SK-N-SH (cell line): ENCODE results near the gene MEP1A. TPM values are rescaled to one million over a fixed set of nuclear protein-coding genes. Genes with fewer than 3 reads are reported as not detected.
"Not testable (repeated sequence)": the region's sequence is repeated elsewhere in the genome, so short reads cannot be mapped to it uniquely, and the experiment has no call there.

Experiments used
- CTCF ChIA-PET: fragments of 300-600, 350-600 bp; formaldehyde crosslinking; extraction: SDS; loops from one replicate; lab custom pipeline; 2021; lab: Yijun Ruan, JAX
- POLR2A ChIA-PET: fragments of 350-600 bp; sonication (Branson Sonifier 250); formaldehyde crosslinking; extraction: SDS; loops from one replicate; lab custom pipeline; 2020; ENCODE audit warnings: antibody characterized with exemption, inconsistent platforms; lab: Yijun Ruan, JAX
- DNase-seq: peaks from one replicate; pipeline ENCODE4 v3.0.0; 2012
- H2AFZ ChIP-seq: fragments of 200-600 bp; sonication (generic); 2 replicates; pipeline ENCODE4 v1.8.1; 2016; ENCODE audit warnings: antibody characterized with exemption, mild to moderate bottlenecking, low read depth
- H3F3A ChIP-seq: fragments of 200-600 bp; sonication (generic); replicated peaks from 2 replicates; pipeline ENCODE3; 2016; ENCODE audit warnings: antibody characterized with exemption, mild to moderate bottlenecking; ENCODE audit not compliant: insufficient read depth
- H3K27ac ChIP-seq, 2 experiments: fragments of 200-500 bp in 1 of 2; fragments of 200-600 bp in 1 of 2; sonication (Bioruptor generic) in 1 of 2; sonication (generic), shearing (Covaris generic) in 1 of 2; 2 replicates each; pipeline versions ENCODE4 v1.5.1 to v1.6.1; 2014 to 2016; ENCODE audit warnings: low read depth in 2 of 2, inconsistent platforms in 1 of 2, low read length in 1 of 2, mild to moderate bottlenecking in 1 of 2, mixed read lengths in 1 of 2
- H3K27me3 ChIP-seq: fragments of 200-600 bp; sonication (generic), shearing (Covaris generic); 2 replicates; pipeline ENCODE4 v1.6.1; 2016; ENCODE audit warnings: mixed run types; ENCODE audit not compliant: insufficient read depth
- H3K36me3 ChIP-seq, 2 experiments: fragments of 200-500 bp in 1 of 2; fragments of 200-600 bp in 1 of 2; sonication (Bioruptor generic) in 1 of 2; sonication (generic) in 1 of 2; replicated peaks in 1 of 2; 2 replicates each; pipeline versions ENCODE3 to v1.5.1; 2014 to 2016; ENCODE audit warnings: low read length in 1 of 2, mild to moderate bottlenecking in 1 of 2; ENCODE audit not compliant: insufficient read depth in 2 of 2, control insufficient read depth in 1 of 2
- H3K4me1 ChIP-seq, 2 experiments: fragments of 200-500 bp in 1 of 2; fragments of 200-600 bp in 1 of 2; sonication (Bioruptor generic) in 1 of 2; sonication (generic), shearing (Covaris generic) in 1 of 2; 2 replicates each; pipeline versions ENCODE4 v1.5.1 to v1.6.1; 2014 to 2016; ENCODE audit warnings: low read depth in 1 of 2, low read length in 1 of 2, mixed run types in 1 of 2; ENCODE audit not compliant: insufficient read depth in 2 of 2, control insufficient read depth in 1 of 2
- H3K4me2 ChIP-seq: fragments of 200-600 bp; sonication (generic), shearing (Covaris generic); 2 replicates; pipeline ENCODE4 v1.6.1; 2017; ENCODE audit warnings: mixed run types
- H3K4me3 ChIP-seq, 2 experiments: fragments of 200-500 bp in 1 of 2; fragments of 200-600 bp in 1 of 2; sonication (Bioruptor generic) in 1 of 2; sonication (generic), shearing (Covaris generic) in 1 of 2; 2 replicates each; pipeline versions ENCODE4 v1.5.1 to v1.8.1; 2014 to 2016; ENCODE audit warnings: low read depth in 2 of 2, inconsistent platforms in 1 of 2, low read length in 1 of 2, mild to moderate bottlenecking in 1 of 2, mixed read lengths in 1 of 2, moderate library complexity in 1 of 2
- H3K79me2 ChIP-seq: fragments of 200-600 bp; sonication (generic); 2 replicates; pipeline ENCODE4 v1.8.1; 2017; ENCODE audit warnings: mild to moderate bottlenecking; ENCODE audit not compliant: insufficient read depth
- H3K9ac ChIP-seq: fragments of 200-600 bp; sonication (generic); 2 replicates; pipeline ENCODE4 v1.6.1; 2017; ENCODE audit warnings: mixed run types
- H3K9me2 ChIP-seq: fragments of 200-600 bp; sonication (generic); 2 replicates; pipeline ENCODE4 v1.6.1; 2017; ENCODE audit warnings: mixed run types
- H3K9me3 ChIP-seq: fragments of 200-600 bp; sonication (generic); 2 replicates; pipeline ENCODE4 v1.6.1; 2017; ENCODE audit warnings: mixed run types, mild to moderate bottlenecking, moderate library complexity
- H4K20me1 ChIP-seq: fragments of 200-600 bp; sonication (generic); 2 replicates; pipeline ENCODE4 v1.6.1; 2017; ENCODE audit warnings: mild to moderate bottlenecking, mixed run types; ENCODE audit not compliant: insufficient read depth
- EZH2phosphoT487 ChIP-seq: fragments of 200-600 bp; sonication (generic); IDR thresholded peaks from 2 replicates; pipeline ENCODE4 v1.6.1; 2017; ENCODE audit warnings: low read depth, mixed run types, mild to moderate bottlenecking, antibody characterized with exemption, moderate library complexity, borderline replicate concordance
- FOSL2 ChIP-seq: IDR thresholded peaks from 2 replicates; pipeline ENCODE4 v1.4.0; 2012; ENCODE audit warnings: low read depth, mild to moderate bottlenecking, moderate library complexity, borderline replicate concordance
- GABPA ChIP-seq: IDR thresholded peaks from 2 replicates; pipeline ENCODE4 v1.4.0; 2012; ENCODE audit warnings: low read depth, mild to moderate bottlenecking
- RAD21 ChIP-seq: IDR thresholded peaks from 2 replicates; pipeline ENCODE4 v1.6.1; 2012; ENCODE audit warnings: mild to moderate bottlenecking, low read length
- SMC3 ChIP-seq: IDR thresholded peaks from 2 replicates; pipeline ENCODE4 v1.6.1; 2012; ENCODE audit warnings: low read depth, low read length, improper control_type of control experiment
- YY1 ChIP-seq: IDR thresholded peaks from 2 replicates; pipeline ENCODE4 v1.4.0; 2012; ENCODE audit warnings: low read depth, mild to moderate bottlenecking
- WGBS: methylation state at CpG from one replicate; pipeline ENCODE4 v1.1.6; 2017; ENCODE audit warnings: low lambda C conversion rate; 5-methylcytosine and 5-hydroxymethylcytosine counted together
- polyA plus RNA-seq, 3 experiments: library from polyadenylated mRNA; depleted of rRNA; stranded (reverse); fragments of >200 nt; gene quantifications; 2 replicates each; pipeline ENCODE4 v1.2.3, GENCODE V29; 2012
- TF ChIP-seq, protein P1 (sequence below): IDR thresholded peaks from 2 replicates; pipeline ENCODE4 v1.4.0; 2012; ENCODE audit warnings: low read depth, borderline replicate concordance
- TF ChIP-seq, protein P2 (sequence below): fragments of 200-600 bp; sonication (generic); IDR thresholded peaks from 2 replicates; pipeline ENCODE4 v1.6.1; 2017; ENCODE audit warnings: antibody characterized with exemption, mild to moderate bottlenecking, moderate library complexity

The MEP1A gene
- polyA plus RNA-seq, 1 of the 3 experiments (the other 2 are of a cell fraction): not detected

- Histone ChIP-seq H3K36me3 (no peaks in the 10 kb centered on the region), H4K20me1 (no peaks in the 10 kb centered on the region), H3K9me3 (no peaks in the 10 kb centered on the region), H3K4me1 (no peaks in the 10 kb centered on the region), H3K9me2 (no peaks in the 10 kb centered on the region), H3K79me2 (no peaks in the 10 kb centered on the region), H3K4me3 (no peak overlapping the region), H3K4me2 (no peak overlapping the region), H3K27me3 (peaks cover 15% of the 10 kb centered on the region; the same call in 1 of the 2 replicates), H2AFZ (no peak overlapping the region), H3F3A (no peaks in the 10 kb centered on the region), H3K27ac (no peak overlapping the region), H3K9ac (no peak overlapping the region)
- ChIA-PET CTCF (no interaction called here), POLR2A (no interaction called here)
- no peak for TF ChIP-seq FOSL2
- TF ChIP-seq EZH2phosphoT487: no peak
- TF ChIP-seq, protein P1, sequence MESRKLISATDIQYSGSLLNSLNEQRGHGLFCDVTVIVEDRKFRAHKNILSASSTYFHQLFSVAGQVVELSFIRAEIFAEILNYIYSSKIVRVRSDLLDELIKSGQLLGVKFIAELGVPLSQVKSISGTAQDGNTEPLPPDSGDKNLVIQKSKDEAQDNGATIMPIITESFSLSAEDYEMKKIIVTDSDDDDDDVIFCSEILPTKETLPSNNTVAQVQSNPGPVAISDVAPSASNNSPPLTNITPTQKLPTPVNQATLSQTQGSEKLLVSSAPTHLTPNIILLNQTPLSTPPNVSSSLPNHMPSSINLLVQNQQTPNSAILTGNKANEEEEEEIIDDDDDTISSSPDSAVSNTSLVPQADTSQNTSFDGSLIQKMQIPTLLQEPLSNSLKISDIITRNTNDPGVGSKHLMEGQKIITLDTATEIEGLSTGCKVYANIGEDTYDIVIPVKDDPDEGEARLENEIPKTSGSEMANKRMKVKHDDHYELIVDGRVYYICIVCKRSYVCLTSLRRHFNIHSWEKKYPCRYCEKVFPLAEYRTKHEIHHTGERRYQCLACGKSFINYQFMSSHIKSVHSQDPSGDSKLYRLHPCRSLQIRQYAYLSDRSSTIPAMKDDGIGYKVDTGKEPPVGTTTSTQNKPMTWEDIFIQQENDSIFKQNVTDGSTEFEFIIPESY: no peak
- no peak for TF ChIP-seq YY1
- TF ChIP-seq GABPA: no peak
- no peak for DNase-seq
- 42% methylated on average over 2 of the region's 2 CpGs for WGBS
Observed at GRCh38 chr6:46850792-46851191, 57.6 kb downstream of the MEP1A start.

DNA sequence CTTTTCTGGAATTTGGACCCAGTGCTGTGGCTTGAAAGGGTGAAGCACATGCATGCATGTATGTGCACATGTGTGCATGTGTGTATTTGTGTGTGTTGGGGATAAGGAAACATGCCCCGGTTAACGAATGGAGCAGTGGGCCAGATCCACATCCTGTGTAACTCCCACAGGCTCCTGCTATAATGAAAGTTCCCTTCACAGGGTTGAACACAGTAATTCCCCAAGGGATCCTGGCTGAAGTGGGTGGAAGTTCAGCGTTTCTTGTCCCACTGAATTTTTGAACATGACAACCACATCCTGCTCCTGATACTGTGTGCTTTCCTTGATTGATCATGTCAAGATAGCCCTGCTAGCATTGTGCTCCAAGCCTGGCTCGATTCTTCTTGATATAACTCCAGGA lies 58.4 kb downstream of the MEP1A start:
- H2AFZ ChIP-seq, H3K27ac ChIP-seq, H3F3A ChIP-seq, H3K9ac ChIP-seq, DNase-seq, H3K9me3 ChIP-seq, H3K4me2 ChIP-seq, H3K9me2 ChIP-seq, H3K79me2 ChIP-seq, H4K20me1 ChIP-seq, H3K4me3 ChIP-seq, H3K36me3 ChIP-seq, POLR2A ChIA-PET, CTCF ChIA-PET, H3K4me1 ChIP-seq: not testable (repeated sequence)
- WGBS: 21% methylated on average over 4 of the region's 4 CpGs
- H3K27me3 ChIP-seq: peaks cover 15% of the 10 kb centered on the region; the same call in 1 of the 2 replicates

- POLR2A ChIA-PET, H3K4me3 ChIP-seq, H3K9me3 ChIP-seq, H3K79me2 ChIP-seq, H4K20me1 ChIP-seq, H3K27ac ChIP-seq, H3K36me3 ChIP-seq, H3K4me1 ChIP-seq, H3K9ac ChIP-seq, H3F3A ChIP-seq, H3K4me2 ChIP-seq, H2AFZ ChIP-seq, H3K9me2 ChIP-seq: not testable (repeated sequence)
- H3K27me3 ChIP-seq: peaks cover 20% of the 10 kb centered on the region; the same call in 1 of the 2 replicates
- 0% methylated on average over 1 of the region's 1 CpG for WGBS
- TF ChIP-seq RAD21 (peak; percentile 30; the same call in 1 of the 2 replicates), SMC3 (peak; percentile 18; the same call in 1 of the 2 replicates)
- TF ChIP-seq, protein P2, sequence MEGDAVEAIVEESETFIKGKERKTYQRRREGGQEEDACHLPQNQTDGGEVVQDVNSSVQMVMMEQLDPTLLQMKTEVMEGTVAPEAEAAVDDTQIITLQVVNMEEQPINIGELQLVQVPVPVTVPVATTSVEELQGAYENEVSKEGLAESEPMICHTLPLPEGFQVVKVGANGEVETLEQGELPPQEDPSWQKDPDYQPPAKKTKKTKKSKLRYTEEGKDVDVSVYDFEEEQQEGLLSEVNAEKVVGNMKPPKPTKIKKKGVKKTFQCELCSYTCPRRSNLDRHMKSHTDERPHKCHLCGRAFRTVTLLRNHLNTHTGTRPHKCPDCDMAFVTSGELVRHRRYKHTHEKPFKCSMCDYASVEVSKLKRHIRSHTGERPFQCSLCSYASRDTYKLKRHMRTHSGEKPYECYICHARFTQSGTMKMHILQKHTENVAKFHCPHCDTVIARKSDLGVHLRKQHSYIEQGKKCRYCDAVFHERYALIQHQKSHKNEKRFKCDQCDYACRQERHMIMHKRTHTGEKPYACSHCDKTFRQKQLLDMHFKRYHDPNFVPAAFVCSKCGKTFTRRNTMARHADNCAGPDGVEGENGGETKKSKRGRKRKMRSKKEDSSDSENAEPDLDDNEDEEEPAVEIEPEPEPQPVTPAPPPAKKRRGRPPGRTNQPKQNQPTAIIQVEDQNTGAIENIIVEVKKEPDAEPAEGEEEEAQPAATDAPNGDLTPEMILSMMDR: peak; percentile 62
- CTCF ChIA-PET: interaction anchor here (0.6 to 2.8 kb wide), 15 partner anchors 8 to 471 kb away, joined by 3 to 18 read pairs (median 4); partner anchors contain the start of gene ANKRD66
- peak; percentile 25 for DNase-seq
Observed at GRCh38 chr6:46855966-46856365, 62.8 kb downstream of the MEP1A start.
